Ureter (tissue), 1 donor: Measurements from ENCODE around the gene CPA3. TPM values are rescaled to one million over a fixed set of nuclear protein-coding genes. Genes with fewer than 3 reads are reported as not detected.

Experiments used
- DNase-seq: peaks from one replicate; pipeline ENCODE4 v3.0.0-alpha.2; 2020; ENCODE audit warnings: low spot score
- total RNA-seq: library from RNA; stranded (reverse); gene quantifications from one replicate; pipeline ENCODE4 v1.2.4, GENCODE V29; 2023
- donor health status: DM: yes; HTN: yes; CAD: no.

CPA3 gene, protein sequence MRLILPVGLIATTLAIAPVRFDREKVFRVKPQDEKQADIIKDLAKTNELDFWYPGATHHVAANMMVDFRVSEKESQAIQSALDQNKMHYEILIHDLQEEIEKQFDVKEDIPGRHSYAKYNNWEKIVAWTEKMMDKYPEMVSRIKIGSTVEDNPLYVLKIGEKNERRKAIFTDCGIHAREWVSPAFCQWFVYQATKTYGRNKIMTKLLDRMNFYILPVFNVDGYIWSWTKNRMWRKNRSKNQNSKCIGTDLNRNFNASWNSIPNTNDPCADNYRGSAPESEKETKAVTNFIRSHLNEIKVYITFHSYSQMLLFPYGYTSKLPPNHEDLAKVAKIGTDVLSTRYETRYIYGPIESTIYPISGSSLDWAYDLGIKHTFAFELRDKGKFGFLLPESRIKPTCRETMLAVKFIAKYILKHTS
- 10.5 TPM for total RNA-seq

DNA sequence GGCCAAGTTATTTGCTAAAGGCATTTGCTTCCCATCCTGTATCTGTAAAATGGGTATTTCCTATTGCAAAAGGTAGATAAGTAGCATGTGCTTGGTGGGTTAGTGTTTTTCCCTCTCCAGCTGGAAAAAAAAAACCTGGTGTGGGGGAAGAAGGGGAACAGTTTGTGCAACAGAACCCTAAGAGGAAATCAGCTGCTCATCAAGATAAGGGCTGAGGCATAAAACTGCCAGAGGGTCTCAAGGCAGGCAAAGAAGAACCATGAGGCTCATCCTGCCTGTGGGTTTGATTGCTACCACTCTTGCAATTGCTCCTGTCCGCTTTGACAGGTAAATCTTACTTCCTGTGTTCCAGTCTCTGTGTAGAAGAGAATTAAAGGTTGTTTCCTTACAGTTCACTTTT lies at the start of gene CPA3:
Gene CPA3 (plus strand): TSS at position 248 of the 400 bp plus-strand sequence. CDS start 12 bp downstream, at position 260.
- no peak for DNase-seq

- DNase-seq = no peak
Measured at GRCh38 chr3:148815316-148816110, 49.6 kb upstream of the CPA3 start.

- DNase-seq = no peak
Measured at GRCh38 chr3:148816427-148816826, 48.7 kb upstream of the CPA3 start.

DNA sequence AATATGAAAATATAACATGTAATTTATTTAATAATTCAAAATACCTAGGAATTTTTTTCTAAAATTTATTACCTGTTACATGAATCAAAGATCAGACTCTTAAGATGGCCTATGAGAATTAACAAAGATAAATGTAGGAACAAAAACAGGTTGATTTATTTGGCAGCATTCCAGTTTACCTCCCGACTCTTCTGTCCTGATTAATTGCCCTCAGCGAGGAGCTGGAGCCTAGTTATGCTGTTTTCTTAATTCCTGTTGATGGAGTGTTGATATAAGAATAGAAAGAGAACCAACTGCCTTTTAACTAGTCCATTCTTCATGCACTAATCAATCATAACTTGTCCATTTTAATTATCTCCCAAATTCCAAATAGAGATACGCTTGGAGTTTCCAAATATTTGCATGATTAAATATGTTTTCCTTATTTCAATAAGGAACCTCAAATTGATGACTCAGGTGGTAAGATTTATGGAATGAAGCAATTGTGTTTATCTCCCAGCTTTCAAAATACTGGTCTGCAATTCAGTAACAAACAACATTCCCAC lies 48.0 kb upstream of the CPA3 start:
- no peak for DNase-seq

DNA sequence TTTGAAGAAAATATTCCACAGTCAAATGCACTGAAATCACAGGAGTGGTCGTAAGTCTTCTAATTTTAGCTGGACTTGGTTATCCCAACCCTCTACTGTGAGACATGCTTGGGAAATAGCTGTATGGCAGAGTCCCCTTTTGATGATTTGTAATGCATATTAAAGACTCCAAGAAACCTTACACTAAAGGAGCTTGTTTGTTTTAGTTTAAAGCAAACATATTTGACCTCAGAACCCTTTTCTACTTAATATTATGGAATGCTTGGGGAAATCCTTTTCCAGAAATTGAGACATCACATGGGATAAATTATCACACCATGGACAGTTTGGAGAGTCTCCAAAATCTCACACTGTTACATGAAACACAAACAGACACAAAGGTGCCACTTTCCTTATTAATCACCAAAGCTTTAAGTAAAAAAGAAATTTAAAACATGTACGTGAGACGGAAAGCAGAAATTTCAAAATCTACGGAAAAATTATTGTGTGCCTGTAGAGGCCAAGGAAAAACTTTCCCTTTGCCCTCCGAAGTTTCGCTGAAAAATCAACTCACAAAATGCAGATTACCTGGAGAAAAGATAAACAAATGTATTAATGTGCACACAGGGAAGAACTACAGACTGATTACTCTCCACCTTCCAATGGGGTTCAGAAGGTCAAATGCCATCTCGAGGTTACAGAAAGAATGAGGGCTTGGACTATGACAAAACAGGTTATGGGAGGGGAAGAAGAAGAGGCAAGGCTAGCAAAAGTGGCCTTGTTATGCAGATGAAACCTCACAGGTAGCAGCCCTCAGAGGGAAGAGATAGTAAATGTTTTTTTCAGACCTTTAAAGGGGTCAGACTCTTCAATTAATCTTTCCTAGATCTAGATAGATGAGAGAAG lies 44.5 kb upstream of the CPA3 start:
- no peak for DNase-seq

DNA sequence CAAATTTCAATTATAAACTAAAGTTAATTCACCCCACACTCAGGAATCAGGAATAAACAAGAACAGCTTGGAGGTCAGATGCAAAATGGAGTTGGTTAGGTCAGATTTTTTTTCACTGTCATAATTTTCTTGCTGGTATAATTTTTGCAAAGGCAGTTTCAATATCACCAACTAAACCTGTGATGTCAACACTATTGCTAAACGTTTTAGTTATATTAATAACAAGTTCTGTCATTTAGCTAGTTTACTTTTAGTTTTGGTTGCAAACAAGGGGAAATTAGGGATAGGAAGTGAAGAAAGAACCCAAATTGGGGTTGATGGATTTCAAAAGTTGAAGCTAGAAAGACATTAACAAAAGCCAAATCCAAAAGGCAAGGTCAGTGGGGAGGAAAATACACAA lies 42.1 kb upstream of the CPA3 start:
- no peak for DNase-seq

GRCh38 chr3:148825476-148825875 lies 39.6 kb upstream of the CPA3 start:
- DNase-seq = no peak

DNA sequence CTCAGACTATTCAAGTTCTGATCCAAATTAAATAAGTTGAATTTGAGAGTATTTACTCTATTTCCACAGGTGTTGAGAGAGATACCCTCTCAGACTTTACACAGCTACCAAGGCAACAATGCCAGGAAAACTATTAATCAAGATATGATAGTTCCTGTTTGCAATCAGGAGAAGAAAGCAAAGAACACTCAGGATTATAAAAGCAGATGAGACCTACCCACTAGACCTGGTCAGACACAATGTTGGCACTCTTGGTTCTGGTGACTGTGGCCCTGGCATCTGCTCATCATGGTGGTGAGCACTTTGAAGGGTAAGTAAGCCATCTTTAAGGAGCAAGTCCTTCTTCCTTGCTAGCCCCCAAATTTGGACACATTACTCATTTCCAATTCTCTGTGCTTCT lies 37.5 kb upstream of the CPA3 start, which contains the start of gene CPB1:
Gene CPB1 (plus strand): TSS at position 227 of the 400 bp plus-strand sequence. CDS start 13 bp downstream, at position 240.
- DNase-seq = no peak

DNA sequence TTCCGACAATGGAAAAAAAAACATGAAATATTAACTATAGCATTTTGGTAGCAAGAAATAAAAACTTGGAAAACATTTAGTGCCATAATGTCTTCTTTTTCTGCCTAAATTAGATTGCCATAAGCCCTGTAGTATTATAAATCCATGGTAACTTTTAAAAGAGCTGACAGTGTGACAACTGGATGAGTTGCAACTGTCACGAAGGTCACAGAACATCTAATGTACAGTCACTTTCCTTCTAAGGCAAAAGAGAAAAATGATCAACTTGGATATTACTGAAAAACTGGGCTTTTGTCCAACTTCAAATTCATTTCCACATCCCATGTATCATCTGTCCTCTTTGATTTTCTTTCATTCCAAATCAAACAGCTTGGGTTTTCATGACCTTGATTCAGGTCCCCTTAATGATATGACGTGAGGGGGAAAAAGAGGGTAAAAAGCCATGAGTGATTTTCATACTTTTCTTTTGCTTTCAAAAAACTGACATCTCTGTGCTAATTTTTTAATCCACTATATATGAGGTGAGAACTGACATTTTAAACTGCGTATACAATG lies 36.9 kb upstream of the CPA3 start:
- DNase-seq = no peak

DNA sequence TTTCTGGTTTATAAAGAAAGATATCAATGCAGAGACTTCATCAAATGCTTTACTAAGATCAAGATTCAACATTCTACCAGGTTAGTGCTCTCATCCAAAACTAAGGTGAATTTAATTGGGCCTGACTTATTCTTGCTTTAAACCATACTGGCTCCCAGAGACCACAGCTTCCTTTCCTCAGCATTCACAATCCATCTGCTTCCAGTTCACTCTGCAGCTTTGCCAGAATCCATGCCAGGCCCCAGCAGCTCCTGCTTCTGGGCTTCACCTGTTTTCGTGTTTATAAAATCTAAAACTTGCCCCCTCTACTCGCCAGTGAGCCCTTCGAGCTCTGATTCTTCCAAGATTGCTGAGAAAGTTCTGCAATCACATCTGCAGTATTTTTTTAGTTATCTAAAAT lies 35.2 kb upstream of the CPA3 start:
- no peak for DNase-seq

- no peak for DNase-seq
Measured at GRCh38 chr3:148833223-148833622, 31.9 kb upstream of the CPA3 start.

DNA sequence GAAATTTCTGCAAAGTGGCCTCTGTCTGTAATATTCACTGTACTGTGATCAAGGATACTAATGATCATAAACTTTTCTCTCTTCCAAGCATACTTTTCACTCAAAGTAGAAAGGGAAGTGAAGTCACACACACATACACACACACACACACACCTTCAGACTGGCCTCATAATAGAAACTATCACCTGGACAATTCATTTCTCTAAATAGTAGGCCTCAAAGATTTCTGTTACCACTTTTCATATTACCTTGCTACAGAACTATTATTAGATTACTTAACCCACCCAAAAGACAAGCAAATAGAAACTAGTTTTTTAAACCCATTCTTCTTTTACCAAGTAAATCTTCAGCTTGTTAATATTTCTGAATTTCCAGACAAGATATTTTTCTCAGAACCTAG lies 25.3 kb upstream of the CPA3 start:
- no peak for DNase-seq

DNA sequence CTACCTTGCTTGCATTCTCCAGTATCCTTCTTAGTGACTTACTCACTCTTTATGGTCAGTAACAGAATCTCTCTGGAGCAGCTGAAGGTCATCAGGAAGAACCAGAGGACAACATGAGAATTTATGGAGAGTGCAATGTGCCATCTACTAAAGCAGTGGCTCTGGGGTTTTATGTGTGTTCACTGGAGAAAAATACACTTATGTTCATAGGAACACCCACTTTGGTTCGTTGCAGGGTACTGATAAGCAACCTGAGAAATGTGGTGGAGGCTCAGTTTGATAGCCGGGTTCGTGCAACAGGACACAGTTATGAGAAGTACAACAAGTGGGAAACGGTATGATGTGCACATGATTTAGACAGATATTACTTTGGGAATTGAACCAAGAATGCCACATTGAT lies 24.6 kb upstream of the CPA3 start:
- DNase-seq = no peak

DNA sequence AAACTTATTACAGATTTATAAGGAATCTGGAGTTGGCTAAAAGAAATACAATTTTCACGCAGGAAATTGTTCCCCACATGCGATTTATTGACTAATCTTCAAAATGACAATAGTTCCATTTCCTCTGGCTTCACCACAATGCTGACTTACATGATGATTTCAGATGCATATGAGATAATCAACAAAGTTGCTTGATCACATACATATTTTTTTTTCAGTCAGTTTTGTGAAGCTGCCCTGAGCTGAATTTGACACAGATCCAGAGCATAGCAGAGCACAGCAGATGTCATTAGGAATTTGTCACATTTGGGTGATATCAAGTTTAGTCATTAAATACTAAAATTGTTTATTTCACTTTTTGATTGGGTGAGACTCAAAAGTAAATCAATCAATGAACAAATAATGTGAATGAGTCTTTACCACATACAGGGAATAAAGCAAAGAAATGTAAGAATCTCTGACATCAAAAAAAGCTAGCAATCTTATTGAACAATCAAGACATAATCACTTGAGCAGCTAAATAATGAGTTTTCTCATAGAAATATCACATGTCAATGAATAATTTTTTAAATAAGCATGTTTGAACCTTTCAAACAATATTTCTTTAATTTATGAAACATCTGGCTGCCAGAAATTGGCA lies 19.2 kb upstream of the CPA3 start:
- no peak for DNase-seq

- no peak for DNase-seq
Measured at GRCh38 chr3:148847351-148847750, 17.7 kb upstream of the CPA3 start.

DNA sequence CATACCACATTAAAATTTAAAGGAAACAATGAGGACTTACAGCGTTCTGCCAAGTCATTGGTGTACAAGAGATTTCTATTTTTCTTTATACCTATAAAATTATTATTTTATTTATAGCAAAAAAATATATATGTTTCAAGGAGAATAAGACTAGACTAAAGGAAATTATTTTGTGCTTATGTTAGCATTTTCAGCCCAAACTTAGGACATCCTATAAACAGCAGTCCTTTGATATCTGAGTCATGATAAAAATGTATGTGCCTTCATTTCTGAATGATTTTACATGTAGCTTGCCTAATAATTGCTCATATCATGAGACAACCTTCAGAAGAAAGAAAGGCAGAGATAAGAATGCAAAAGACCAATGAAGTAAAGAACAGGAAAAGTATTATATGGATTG lies 16.7 kb upstream of the CPA3 start:
- DNase-seq = no peak

- DNase-seq = no peak
Measured at GRCh38 chr3:148852271-148852992, 12.7 kb upstream of the CPA3 start.

DNA sequence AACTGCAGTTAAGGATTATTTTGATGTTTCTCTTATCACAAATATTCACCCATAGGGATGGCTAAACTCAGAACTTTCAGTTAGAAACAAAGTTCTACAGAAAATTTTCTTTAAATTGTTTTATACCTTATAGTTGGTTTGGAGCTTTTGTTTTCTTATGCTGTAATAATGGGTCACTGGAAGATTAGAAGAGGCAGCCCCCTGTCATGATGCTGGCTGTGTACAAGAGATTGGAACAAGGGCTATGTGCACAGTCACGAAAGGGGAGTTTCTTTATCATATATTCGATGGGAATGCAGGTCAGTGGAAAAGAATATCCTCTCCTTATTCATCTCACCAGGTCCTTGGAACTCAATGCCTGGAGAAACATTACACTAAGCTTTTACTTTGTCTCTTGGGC lies 12.0 kb upstream of the CPA3 start:
- DNase-seq = no peak

DNA sequence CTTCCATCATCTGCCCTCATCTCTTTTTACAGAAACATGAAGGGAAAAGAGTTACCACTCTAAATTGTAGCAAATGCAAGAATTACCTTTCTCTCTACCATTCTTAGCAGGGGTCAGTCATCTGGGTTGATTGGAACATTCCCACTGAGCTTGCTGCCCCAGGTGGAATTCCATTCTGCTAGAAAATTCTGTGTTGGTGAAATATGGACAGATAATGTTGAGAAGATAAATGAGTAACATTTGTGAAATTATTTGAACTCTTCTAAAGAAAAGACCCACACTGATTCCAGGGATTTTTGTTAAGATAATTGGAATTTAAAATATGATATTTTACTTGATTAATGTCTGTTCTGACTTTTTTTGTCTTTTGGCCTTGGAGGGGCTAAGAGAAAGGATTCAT lies 11.0 kb upstream of the CPA3 start:
- DNase-seq = no peak

DNA sequence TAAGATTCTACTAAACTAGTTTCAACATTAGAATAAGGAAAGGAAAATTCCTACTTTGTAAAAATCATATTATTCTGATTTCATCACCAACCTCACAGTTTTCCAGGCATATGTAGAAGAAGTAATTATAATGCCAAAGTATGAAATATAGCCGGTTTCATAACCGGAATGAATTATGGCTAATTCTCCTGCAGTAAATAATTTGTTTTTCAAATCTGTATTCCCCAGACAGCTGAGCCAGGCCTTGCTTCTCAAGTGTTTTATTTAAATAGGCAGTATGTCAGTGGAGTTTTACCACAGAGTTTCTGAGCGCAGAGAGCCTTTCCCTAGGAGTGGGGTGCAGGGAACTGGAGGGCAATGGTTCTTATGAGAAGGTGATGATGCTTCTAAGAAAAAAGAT lies 8.7 kb upstream of the CPA3 start:
- DNase-seq = no peak
